Hepatocyte (in vitro differentiated cells): Measurements from ENCODE around the gene SSX4B.

ENCODE experiments used
- CTCF ChIP-seq: fragments of 200-600 bp; sonication (generic); IDR thresholded peaks from 2 replicates; pipeline ENCODE4 v1.5.1; 2016; ENCODE audit warnings: antibody characterized with exemption, mild to moderate bottlenecking; ENCODE audit not compliant: poor library complexity
- EZH2phosphoT487 ChIP-seq: fragments of 200-600 bp; sonication (generic); IDR thresholded peaks from one replicate; pipeline ENCODE4 v1.6.1; 2018; ENCODE audit warnings: antibody characterized with exemption, mild to moderate bottlenecking, low read depth, moderate library complexity; ENCODE audit not compliant: unreplicated experiment, severe bottlenecking

DNA sequence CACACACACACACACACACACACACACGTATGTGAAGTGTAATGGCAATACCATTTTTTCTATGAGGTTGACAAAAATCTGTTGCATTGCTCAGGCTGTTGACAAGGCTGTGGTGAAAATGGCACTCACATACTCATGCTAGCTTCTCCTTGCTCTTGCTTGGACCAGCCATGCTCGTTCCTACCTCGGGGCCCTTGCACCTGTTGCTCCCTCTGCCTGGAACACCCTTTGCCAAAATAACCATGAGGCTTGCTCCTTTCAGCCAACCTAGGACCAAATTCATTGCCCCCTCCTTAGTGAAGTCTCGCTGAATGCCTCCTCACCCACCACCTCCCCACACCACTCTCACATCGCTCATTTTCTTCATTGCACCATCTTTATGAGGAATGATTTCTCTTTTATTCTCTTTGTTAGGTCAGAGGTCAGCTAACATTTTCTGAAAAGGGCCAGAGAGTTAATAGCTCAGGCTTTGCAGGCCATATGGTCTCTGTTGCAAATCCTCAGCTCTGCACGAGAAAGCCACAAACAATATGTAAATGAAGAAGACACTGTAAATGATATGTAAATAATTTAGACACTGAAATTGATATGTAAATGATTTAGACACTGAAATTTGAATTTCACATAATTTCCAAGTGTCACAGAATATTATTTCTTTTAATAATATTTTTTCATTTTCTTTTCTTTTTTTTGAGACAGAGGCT, 45.0 kb upstream of the SSX4B start:
- TF ChIP-seq CTCF (no peak), EZH2phosphoT487 (no peak)
